Activated CD8-positive, alpha-beta memory T cell treated with anti-CD3 and anti-CD28 coated beads, Interleukin-2, amount 50 U/mL, for 1 hour (primary cell): Measurements from ENCODE around the gene DOCK7.
"Not testable (repeated sequence)": the region's sequence is repeated elsewhere in the genome, so short reads cannot be mapped to it uniquely, and the experiment has no call there.

ENCODE experiments used
- DNase-seq: peaks from one replicate; pipeline ENCODE4 v3.0.0-alpha.2; 2020; ENCODE audit errors: extremely low read depth

Gene DOCK7

DNA sequence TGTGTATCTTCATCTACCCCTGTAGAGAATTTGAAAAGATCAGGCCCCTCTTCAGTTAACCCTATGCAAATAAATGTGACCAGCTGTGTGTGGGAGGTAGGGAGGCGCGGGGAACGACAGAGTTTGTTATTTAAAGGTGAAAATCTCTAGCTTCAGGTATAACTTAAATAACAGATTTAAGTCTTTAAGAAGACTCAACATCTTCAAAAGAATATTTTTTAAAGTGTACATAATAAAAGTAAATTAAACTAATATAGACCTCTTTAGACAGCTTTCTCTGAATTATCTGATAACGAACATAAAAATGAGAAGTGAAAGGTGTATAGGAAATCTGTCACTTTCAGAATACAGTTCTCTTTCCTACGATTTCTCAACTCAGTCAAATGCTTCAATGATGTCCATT, 74.9 kb downstream of the DOCK7 start:
- no peak for DNase-seq

DNA sequence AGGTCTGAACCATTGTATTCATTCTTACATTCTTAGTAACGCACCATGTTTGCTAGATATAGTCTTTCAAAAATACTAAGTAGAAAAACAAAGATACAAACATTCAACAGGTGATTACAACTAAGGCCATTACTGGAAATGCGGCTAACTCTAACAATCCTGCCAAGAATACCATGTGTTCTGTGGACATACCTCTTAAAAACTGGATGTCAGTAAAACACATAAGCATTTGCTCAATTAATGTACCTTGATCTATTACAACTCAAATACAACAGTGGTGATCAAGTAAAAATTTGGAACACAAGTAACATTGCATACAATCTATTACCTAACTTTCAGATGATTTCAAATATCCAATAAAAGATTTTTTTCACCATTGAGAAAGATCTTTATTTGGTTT, 75.4 kb downstream of the DOCK7 start:
- DNase-seq, result no peak

GRCh38 chr1:62610588-62610987, 77.6 kb downstream of the DOCK7 start:
- not testable (repeated sequence) for DNase-seq

DNA sequence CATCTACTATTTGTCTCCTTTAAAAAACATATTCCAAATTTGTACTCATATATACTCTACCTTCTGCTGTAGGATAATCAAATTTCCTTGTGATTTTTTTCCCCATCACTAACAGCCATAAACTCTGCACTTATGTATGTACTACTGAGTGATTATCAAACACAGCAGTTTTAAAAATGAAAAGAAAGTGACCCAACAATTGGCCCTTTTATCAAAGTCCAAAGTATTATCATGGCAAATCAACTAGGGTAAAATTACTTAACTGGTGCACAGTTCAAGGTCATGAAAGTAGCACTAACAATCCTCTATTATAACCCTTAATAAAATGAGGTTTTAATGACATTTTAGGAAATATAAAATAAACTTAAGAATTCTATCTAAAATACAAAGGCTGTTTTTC, 79.3 kb downstream of the DOCK7 start:
- DNase-seq, result no peak

DNA sequence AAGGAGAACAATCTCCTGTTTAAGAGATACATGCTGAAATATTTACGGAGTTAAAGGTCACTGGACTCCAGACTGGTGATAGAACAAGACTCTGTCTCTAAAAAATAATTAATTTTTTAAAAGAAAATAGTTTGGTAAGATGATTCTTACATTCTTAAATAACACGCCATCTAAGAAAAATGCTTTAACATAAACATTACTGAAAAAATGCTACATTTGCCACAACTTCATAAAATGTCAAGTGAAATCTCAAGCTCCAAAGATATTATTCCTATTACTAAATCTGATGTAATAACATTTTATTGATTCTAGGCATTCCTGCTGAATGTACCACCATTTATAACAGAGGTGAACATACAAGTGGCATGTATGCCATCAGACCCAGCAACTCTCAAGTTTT, 86.7 kb downstream of the DOCK7 start:
- no peak for DNase-seq

DNA sequence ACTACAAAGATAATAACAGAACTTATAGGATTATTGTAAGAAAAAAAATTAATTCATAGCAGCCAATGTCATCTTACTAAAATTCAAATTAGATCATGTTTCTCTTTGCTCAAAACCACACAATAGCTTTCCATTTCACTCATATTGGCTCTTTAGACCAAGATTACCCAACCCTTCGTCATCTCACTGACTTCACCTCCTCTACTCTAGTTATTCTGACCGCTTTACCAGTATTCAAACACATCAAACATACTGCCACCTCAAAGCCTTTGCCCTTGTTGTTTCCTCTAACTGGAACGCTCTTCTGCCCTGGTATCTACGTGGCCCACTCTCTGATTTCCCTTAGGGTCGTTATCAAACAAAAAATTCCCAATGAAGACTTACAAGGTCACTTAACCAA, 89.1 kb downstream of the DOCK7 start:
- DNase-seq, result no peak

- DNase-seq, result no peak
Observed at GRCh38 chr1:62597281-62597680, 90.9 kb downstream of the DOCK7 start, which contains the start of gene ANGPTL3. Gene ANGPTL3, plus strand, starts transcription at chr1:62597520. Its CDS starts 47 bp downstream, at chr1:62597567.

- no peak for DNase-seq
Observed at GRCh38 chr1:62595647-62596046, 92.5 kb downstream of the DOCK7 start.

DNA sequence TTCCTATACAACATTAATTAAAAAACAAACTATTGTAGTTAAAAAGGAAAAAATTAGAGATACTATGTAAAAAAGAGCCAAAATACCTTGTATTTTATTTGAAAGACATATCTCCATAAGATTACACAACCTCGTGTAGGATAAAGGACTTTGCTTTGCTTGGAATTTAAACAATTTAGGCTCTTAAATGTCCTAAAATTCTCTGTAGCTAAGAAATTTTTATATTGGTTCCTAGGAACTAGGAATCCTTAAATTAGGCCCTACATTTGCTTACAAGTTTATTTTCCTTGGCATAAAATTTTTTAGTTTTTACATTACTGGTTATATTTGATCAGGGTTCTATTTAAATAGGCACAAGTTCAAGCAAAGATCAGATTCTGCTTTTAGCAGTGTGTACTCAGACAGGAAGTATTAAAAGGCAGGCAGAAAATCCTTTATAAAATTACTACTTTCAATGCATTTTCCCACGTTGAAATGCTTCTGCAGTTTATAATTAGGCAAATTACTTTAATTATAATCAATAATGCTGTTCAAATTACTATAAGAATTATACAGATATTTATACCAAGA, 94.3 kb downstream of the DOCK7 start:
- DNase-seq, result no peak

- no peak for DNase-seq
Observed at GRCh38 chr1:62590970-62591368, 97.2 kb downstream of the DOCK7 start.

- DNase-seq, result no peak
Observed at GRCh38 chr1:62590255-62590969, 97.8 kb downstream of the DOCK7 start.

DNA sequence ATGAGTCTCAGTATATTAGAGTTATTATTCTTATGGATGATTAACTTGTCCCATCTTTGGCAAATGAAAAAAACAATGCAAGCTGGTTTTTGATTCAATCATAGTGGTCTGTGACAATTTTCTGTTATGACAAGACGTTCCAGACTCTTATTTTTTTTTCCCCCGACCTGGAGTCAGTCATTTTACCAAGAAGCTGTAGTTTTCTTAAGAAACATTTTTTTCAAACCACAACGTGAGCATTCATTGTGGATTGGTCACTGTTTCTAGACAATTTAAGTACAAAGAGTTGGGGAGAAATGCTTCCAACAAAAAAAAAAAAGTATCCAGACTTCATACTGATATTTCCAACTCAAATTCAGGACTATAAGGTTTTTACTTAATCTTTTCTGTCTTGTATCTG, 98.9 kb downstream of the DOCK7 start:
- DNase-seq, result no peak

- no peak for DNase-seq
Observed at GRCh38 chr1:62588000-62588399, 100.2 kb downstream of the DOCK7 start.

DNA sequence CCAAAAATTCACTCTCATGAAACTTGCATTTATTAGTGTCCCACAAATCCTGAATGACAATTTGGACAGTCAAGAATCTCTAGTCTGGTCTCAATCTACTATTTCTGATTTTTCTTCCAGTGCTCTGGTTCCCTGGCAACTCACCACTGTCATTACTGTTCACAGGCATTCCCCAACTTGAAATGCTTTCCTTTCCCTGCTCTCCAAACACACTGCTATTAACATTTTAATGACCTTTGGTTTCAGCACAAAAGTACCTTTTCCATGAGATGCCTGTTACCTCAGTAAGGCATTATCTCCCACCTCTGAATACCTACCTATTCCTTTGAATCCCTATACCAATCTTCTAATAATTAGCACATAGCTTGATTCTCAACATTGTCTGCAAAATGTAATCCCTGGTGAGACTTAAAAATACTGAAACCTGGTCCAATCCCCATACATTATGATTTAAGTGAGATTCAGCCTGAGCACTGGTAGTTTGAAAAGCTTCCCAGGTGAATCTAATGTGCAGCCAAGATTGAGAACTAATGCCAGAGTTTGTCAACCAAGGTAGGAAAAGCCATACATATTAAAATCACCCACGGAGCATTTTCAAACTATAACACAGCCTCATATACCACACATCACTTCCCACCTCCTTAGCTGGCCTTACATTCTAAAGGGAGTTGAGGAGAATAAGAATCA, 102.6 kb downstream of the DOCK7 start:
- no peak for DNase-seq

DNA sequence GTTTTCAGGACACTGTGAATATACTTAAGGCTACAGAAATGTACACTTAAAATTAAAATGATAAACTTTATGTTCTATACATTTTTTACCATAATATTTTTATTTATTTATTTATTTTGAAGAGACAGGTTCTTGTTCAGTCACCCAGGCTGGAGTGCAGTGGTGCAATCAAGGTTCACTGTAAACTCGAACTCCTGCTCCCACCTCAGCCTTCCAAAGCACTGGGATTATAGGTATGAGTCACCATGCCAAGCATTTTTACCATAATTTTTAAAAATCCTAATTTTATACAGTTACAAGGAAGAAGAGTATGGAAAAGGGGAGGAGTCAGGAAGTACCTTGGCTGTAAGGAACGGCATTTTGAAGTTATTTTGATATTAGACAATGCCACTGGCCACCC, 114.5 kb downstream of the DOCK7 start:
- no peak for DNase-seq

GRCh38 chr1:62572476-62572875, 115.7 kb downstream of the DOCK7 start:
- no peak for DNase-seq

- DNase-seq, result not testable (repeated sequence)
Observed at GRCh38 chr1:62571517-62571916, 116.7 kb downstream of the DOCK7 start.

DNA sequence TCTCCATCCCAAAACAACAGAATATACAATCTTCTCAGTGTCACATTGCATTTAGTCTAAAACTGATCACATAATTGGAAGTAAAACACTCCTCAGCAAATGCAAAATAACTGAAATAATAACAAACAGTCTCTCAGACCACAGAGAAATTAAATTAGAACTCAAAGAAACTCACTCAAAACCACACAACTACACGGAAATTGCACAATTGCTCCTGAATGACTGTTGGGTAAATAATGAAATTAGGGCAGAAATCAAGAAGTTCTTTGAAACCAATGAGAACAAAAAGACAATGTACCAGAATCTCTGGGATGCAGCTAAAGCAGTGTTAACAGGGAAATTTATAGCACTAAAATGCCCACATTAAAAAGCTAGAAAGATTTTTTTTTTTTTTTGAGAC, 120.3 kb downstream of the DOCK7 start:
- DNase-seq, result not testable (repeated sequence)

DNA sequence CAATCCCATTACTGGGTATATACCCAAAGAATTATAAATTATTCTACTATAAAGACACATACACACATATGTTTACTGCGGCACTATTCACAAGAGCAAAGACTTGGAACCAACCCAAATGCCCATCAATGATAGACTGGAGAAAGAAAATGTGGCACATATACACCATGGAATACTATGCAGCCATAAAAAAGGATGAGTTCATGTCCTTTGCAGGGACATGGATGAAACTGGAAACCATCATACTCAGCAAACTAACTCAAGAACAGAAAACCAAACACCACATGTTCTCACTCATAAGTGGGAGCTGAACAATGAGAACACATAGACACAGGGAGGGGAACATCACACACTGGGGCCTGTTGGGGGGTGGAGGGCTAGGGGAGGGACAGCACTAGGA, 121.0 kb downstream of the DOCK7 start:
- not testable (repeated sequence) for DNase-seq

GRCh38 chr1:62561306-62561705, 126.9 kb downstream of the DOCK7 start:
- no peak for DNase-seq

DNA sequence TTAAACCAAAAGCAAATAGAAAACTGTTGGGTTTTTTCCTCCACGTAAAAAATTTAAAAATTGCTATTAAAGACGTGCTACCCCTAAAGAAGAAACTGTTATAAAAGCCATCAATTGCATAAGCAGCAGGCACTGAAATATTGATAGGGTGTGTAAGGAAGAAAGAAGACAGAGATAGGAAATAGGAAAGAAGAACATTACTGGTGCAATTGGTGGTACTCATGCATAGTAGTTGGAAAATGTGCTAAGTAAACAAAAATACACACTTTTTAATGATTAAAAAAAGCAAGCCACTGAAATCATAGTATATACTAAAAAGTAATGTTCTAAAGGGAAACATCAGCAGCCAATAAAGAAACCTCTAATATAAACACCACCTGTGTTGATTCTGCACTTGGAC, 143.6 kb downstream of the DOCK7 start:
- no peak for DNase-seq

DNA sequence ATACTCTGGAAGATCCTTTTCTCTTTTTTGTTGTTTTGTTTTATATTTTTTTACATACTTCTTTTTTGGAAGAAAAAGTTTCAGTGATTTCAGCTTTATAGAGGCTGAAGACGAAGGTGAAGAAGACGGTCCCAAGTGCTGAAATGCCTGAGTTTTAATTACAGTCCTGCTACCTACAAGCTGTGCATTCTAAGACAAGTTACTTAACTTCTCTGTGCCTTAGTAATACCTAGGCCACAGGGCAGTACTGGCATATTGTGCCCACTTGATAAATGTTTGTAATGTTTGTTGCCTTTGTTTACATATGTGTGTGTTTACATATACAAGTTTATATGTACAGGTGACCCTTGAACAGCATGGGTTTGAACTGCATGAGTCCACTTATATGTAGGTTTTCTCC, 147.1 kb downstream of the DOCK7 start:
- DNase-seq, result no peak

GRCh38 chr1:62539028-62539447, 149.1 kb downstream of the DOCK7 start:
- DNase-seq, result no peak
